IPS-20b (cell line): Measurements from ENCODE around the gene CCR7.

ENCODE experiments used
- H3K27ac ChIP-seq: one replicate; pipeline ENCODE4 v1.5.1; 2013; ENCODE audit warnings: low read length
- H3K27me3 ChIP-seq: 2 replicates; pipeline ENCODE4 v1.6.1; 2013; ENCODE audit warnings: mild to moderate bottlenecking, low read length, inconsistent platforms; ENCODE audit not compliant: insufficient read depth
- H3K36me3 ChIP-seq: 2 replicates; pipeline ENCODE4 v1.6.1; 2013; ENCODE audit warnings: low read depth, mild to moderate bottlenecking, inconsistent platforms, low read length, moderate library complexity; ENCODE audit not compliant: insufficient read depth
- H3K4me1 ChIP-seq: 2 replicates; pipeline ENCODE4 v1.6.1; 2013; ENCODE audit warnings: mild to moderate bottlenecking, control low read depth, inconsistent platforms, low read length, moderate library complexity; ENCODE audit not compliant: insufficient read depth
- H3K4me3 ChIP-seq: 2 replicates; pipeline ENCODE4 v1.5.1; 2013; ENCODE audit warnings: mild to moderate bottlenecking, low read length, inconsistent platforms
- H3K9ac ChIP-seq: 2 replicates; pipeline ENCODE4 v1.6.1; 2013; ENCODE audit warnings: low read depth, mild to moderate bottlenecking, inconsistent platforms, low read length, moderate library complexity
- H3K9me3 ChIP-seq: 2 replicates; pipeline ENCODE4 v1.6.1; 2013; ENCODE audit warnings: mild to moderate bottlenecking, low read depth, low read length, inconsistent platforms; ENCODE audit not compliant: insufficient read depth

Gene CCR7

DNA sequence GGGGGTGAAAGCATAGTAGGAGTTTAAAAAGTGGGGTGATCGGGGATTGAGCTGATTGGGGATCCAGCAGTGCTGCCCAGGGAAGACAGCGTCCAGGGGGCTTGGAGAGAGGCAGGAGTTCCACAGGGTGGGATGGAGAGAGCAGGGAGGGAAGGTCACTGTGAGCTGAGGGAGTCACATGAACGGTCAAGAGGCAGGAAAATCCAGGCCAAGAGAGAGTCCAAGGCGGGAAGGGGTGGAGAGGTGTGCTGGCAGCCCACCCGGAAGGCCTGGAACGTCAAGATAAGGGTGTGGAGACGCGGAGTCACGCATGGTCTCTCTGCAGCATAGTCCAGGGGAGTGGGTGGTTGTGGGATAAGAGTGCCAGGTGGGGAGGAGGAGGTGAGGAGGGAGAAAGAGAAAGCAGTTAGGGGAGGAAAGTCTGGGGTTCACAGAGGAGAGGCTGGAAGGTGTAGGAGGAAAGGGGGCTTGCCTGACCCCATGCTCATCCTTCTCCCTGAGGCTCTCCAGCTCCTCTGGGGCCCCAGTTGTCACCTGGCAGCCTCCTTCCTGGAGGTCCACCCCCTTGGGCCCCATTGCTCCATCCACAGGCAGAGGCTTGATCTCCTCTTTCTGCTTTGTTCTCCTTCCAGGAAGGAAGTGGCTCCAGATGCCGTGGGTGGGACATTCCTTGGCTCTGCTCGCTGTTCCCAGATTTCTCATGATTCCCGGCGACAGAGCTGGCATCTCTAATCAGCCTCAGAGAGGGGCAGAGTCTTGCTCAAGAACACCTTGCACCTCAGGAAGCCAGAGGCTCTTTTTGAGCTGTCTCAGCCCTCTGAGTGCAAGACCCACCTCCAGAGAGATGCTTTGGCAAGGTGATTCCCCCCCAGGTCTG, 28.7 kb downstream of the CCR7 start:
- Histone ChIP-seq H3K9ac (no peak overlapping the region), H3K4me1 (no peaks in the 10 kb centered on the region), H3K27me3 (no peaks in the 10 kb centered on the region), H3K9me3 (no peaks in the 10 kb centered on the region), H3K36me3 (no peaks in the 10 kb centered on the region), H3K4me3 (no peak overlapping the region), H3K27ac (no peak overlapping the region)

GRCh38 chr17:40535924-40536294, 29.4 kb downstream of the CCR7 start:
- no peaks in the 10 kb centered on the region for H3K9me3 ChIP-seq
- H3K9ac ChIP-seq = no peak overlapping the region
- no peaks in the 10 kb centered on the region for H3K27me3 ChIP-seq
- H3K27ac ChIP-seq = no peak overlapping the region
- H3K4me3 ChIP-seq = no peak overlapping the region
- no peaks in the 10 kb centered on the region for H3K4me1 ChIP-seq
- H3K36me3 ChIP-seq = no peaks in the 10 kb centered on the region

DNA sequence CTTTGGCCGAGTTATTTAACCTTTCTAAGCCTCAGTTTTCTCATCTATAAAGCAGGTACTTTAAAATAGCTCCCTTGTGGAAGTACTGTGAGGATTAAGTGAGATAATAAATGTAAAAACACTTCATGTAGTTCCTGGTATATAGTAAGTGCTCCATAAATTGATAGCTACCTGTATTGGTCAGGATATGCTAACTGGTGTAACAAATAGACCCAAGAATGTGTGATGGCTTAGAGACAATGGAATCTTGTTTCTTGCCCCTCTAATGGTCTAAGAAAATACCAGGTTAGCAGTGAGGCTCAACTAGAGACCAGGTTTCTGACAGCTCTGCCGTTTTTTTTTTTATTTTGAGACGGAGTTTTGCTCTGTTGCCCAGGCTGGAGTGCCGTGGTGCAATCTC, 29.8 kb downstream of the CCR7 start:
- Histone ChIP-seq H3K4me3 (no peak overlapping the region), H3K4me1 (no peaks in the 10 kb centered on the region), H3K36me3 (no peaks in the 10 kb centered on the region), H3K27me3 (no peaks in the 10 kb centered on the region), H3K9ac (no peak overlapping the region), H3K9me3 (no peaks in the 10 kb centered on the region), H3K27ac (no peak overlapping the region)

DNA sequence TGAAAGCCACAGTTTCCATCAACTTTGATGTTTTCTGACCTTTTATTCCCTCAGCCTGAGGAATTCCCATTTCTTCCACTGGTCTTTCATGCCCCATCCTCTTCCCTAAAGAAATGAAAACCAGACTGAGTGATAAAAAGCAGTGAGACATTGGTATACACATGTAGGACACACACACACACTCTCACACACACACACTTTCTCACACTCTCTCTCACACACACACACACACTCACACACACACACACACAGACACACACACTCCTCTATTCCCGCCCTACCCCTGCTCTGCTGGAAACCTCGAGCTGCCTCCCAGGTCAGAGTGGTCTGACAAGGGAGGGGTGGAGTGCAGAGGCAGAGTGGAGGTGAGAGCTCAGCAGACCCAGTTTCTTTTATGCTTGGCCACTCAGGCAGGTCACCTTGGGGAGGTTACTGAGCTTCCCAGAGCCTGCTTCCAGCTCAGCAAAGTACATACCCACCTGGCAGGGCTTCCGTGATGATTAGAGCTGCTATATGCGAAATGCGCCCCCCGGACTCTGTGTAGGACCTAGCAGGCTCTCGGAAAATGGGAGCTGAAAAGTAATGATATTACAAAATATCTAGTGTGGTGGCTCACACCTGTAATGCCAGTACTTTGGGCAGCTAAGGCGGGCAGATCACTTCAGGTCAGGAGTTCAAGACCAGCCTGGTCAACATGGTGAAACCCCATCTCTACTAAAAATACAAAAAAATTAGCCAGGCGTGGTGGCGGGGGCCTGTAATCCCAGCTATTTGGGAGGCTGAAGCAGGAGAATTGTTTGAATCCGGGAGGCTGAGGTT, 30.7 kb downstream of the CCR7 start:
- Histone ChIP-seq H3K27me3 (no peaks in the 10 kb centered on the region), H3K9me3 (no peaks in the 10 kb centered on the region), H3K36me3 (no peaks in the 10 kb centered on the region), H3K27ac (no peak overlapping the region), H3K9ac (no peak overlapping the region), H3K4me1 (no peaks in the 10 kb centered on the region), H3K4me3 (no peak overlapping the region)

DNA sequence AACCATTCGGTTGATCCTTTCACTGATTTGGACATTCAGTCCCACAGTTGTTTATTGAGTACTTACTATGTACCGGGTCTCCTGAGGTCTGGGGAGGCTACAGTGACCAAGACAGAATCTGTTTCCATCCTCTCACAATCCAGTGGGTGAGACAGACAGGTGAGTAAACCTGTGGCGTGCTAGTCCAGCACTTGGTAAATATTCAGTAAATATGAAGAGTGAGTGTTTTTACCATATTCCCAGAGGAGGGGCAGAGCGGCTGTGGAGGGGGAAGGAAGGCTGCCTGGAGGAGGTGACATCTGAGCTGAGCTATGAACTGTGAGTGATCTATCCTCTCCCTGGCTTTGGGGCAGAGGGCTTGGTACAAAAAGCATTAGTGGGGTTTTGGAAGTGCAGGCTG, 31.4 kb downstream of the CCR7 start:
- Histone ChIP-seq H3K9ac (no peak overlapping the region), H3K4me3 (no peak overlapping the region), H3K4me1 (no peaks in the 10 kb centered on the region), H3K27ac (no peak overlapping the region), H3K27me3 (no peaks in the 10 kb centered on the region), H3K9me3 (no peaks in the 10 kb centered on the region), H3K36me3 (no peaks in the 10 kb centered on the region)

DNA sequence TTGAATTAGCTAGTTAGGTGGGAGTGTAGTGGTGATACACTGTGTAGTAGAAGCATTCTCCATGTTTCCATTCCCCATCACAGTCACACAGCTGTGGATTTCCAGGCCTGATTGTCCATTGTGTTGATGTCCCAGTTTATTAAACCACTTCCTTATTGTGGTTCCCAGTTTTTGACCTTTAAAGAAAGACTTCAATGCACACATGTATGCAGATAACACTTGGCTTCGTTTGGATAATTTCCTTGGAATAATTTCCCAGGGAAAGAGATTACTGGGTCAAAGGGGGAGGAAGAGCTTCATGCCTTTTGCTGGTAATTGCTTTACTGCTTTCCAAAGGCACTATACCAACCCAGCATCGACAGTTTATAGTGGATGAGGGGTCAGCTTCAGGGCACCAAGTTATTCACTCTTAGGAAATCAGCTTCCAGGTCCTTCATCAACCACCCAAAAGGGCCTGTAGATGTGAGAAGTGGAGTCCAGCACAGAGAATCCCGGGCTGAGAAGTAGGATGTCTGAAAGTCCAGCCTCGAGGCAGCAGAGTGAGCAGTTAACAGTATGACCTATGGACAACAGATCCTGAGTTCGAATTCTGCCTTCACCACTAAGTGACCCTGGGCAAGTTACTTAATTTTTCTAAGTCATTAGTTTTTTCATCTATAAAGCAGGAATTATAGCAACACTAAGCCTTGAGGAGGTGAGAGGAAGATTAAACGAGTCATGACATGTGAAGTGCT, 32.6 kb downstream of the CCR7 start:
- H3K36me3 ChIP-seq = no peaks in the 10 kb centered on the region
- H3K27me3 ChIP-seq = no peaks in the 10 kb centered on the region
- H3K4me3 ChIP-seq = no peak overlapping the region
- no peak overlapping the region for H3K27ac ChIP-seq
- no peaks in the 10 kb centered on the region for H3K9me3 ChIP-seq
- no peak overlapping the region for H3K9ac ChIP-seq
- no peaks in the 10 kb centered on the region for H3K4me1 ChIP-seq

DNA sequence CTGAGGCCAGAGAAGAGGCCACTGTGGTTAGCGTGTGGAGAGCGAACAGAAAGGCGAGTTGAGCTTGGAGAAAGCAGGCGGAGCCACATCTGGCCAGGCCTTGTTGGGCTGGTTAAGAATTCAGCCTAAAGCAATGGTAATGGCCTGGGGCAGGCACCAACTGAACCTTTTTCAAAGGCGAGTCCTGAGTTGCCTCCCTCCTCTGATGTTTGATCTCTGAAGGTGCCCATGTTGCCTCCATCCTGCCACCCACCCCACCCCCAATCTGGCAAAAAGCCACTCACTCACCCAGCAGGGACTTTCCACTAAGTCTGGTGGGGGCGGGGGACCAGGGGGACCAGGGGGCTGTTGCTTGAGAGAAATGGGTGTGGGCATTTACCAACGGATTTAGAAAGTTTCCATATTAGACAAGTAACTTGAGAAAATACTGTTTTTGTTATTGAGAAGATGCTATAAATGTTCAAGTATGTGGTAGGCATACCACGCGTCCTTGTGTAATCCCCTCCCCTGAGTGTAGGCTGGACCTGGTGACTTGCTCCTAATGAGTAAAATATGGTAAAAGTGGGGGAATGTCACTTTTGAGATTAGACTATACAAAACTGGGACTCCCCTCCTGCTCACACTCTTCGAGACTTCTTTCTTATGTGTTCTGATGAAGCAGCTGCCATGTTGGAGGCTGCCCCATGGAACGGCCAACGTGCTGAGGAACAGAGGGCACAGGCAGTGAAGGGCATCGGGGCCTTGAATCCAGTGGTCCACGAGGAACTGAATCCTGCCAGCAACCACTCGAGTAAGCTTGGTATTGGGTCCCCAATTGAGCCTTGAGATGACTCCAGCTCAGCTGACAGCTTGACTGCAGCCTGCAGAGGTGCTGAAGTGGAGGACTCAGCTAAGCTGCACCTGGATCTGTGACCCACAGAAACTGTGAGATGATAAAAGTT, 34.0 kb downstream of the CCR7 start:
- no peak overlapping the region for H3K9ac ChIP-seq
- H3K27ac ChIP-seq = no peak overlapping the region
- H3K27me3 ChIP-seq = no peaks in the 10 kb centered on the region
- no peaks in the 10 kb centered on the region for H3K36me3 ChIP-seq
- no peaks in the 10 kb centered on the region for H3K9me3 ChIP-seq
- no peaks in the 10 kb centered on the region for H3K4me1 ChIP-seq
- H3K4me3 ChIP-seq = no peak overlapping the region

GRCh38 chr17:40530531-40530994, 34.7 kb downstream of the CCR7 start:
- no peaks in the 10 kb centered on the region for H3K4me1 ChIP-seq
- no peaks in the 10 kb centered on the region for H3K27me3 ChIP-seq
- H3K9me3 ChIP-seq = peaks cover under 1% of the 10 kb centered on the region; the same call in 1 of the 2 replicates
- no peaks in the 10 kb centered on the region for H3K36me3 ChIP-seq
- no peak overlapping the region for H3K9ac ChIP-seq
- no peak overlapping the region for H3K27ac ChIP-seq
- H3K4me3 ChIP-seq = no peak overlapping the region

DNA sequence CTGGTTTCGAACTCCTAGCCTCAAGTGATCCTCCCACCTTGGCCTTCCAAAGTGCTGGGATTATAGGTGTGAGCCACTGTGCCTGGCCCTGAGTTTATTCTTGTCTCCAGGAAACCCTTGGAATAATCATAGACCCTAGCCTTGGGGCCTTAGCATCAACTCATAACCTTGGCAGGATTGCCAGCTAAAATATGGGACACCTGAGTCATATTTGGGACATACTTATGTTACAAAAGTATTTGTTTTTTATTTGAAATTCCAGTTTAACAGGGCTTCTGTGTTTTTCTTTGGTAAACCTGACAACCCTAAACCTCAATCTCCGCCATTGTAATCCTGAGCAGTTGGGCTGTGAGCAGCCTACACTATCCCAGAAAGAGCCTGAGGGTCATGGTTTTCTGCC, 35.3 kb downstream of the CCR7 start:
- H3K27ac ChIP-seq = no peak overlapping the region
- no peak overlapping the region for H3K9ac ChIP-seq
- no peak overlapping the region for H3K4me3 ChIP-seq
- H3K36me3 ChIP-seq = no peaks in the 10 kb centered on the region
- peaks cover 4% of the 10 kb centered on the region for H3K9me3 ChIP-seq
- H3K27me3 ChIP-seq = no peaks in the 10 kb centered on the region
- H3K4me1 ChIP-seq = no peaks in the 10 kb centered on the region

GRCh38 chr17:40528692-40529417, 36.4 kb downstream of the CCR7 start:
- no peak overlapping the region for H3K27ac ChIP-seq
- H3K36me3 ChIP-seq = no peaks in the 10 kb centered on the region
- no peaks in the 10 kb centered on the region for H3K27me3 ChIP-seq
- no peak overlapping the region for H3K9ac ChIP-seq
- no peaks in the 10 kb centered on the region for H3K4me1 ChIP-seq
- no peak overlapping the region for H3K4me3 ChIP-seq
- H3K9me3 ChIP-seq = peaks cover 4% of the 10 kb centered on the region
